GM23248 (cell line): ENCODE measurements around the gene PTPRA. TPM values are rescaled to one million over a fixed set of nuclear protein-coding genes. Genes with fewer than 3 reads are reported as not detected.

Source experiments
- DNase-seq: peaks from one replicate; pipeline ENCODE4 v3.0.0-alpha.2; 2015
- H2AFZ ChIP-seq: fragments of 200-600 bp; sonication (generic); 2 replicates; pipeline ENCODE4 v1.6.1; 2016; ENCODE audit warnings: antibody characterized with exemption
- H3F3A ChIP-seq: fragments of 200-600 bp; sonication (generic); 2 replicates; pipeline ENCODE4 v1.6.1; 2016; ENCODE audit warnings: mild to moderate bottlenecking, antibody characterized with exemption, mixed run types; ENCODE audit not compliant: insufficient read depth
- H3K27ac ChIP-seq: fragments of 200-600 bp; sonication (generic); 2 replicates; pipeline ENCODE4 v1.5.1; 2016; ENCODE audit warnings: mild to moderate bottlenecking
- H3K27me3 ChIP-seq: fragments of 200-600 bp; sonication (generic); replicated peaks from 2 replicates; pipeline ENCODE4 v1.6.1; 2016; ENCODE audit warnings: mild to moderate bottlenecking; ENCODE audit not compliant: insufficient read depth
- H3K36me3 ChIP-seq: fragments of 200-600 bp; sonication (generic); 2 replicates; pipeline ENCODE4 v1.6.1; 2016; ENCODE audit warnings: low read depth, mild to moderate bottlenecking
- H3K4me1 ChIP-seq: fragments of 200-600 bp; sonication (generic); 2 replicates; pipeline ENCODE4 v1.6.1; 2016; ENCODE audit warnings: mild to moderate bottlenecking; ENCODE audit not compliant: insufficient read depth
- H3K4me2 ChIP-seq: fragments of 200-600 bp; sonication (generic); one replicate; pipeline ENCODE4 v1.6.1; 2016; ENCODE audit warnings: mild to moderate bottlenecking; ENCODE audit not compliant: unreplicated experiment
- H3K4me3 ChIP-seq: fragments of 200-600 bp; sonication (generic); 2 replicates; pipeline ENCODE4 v1.5.1; 2016; ENCODE audit warnings: mild to moderate bottlenecking
- H3K79me2 ChIP-seq: fragments of 200-600 bp; sonication (generic); 2 replicates; pipeline ENCODE4 v1.6.1; 2016; ENCODE audit warnings: mild to moderate bottlenecking; ENCODE audit not compliant: insufficient read depth
- H3K9ac ChIP-seq: fragments of 200-600 bp; sonication (generic); 2 replicates; pipeline ENCODE4 v1.6.1; 2016; ENCODE audit warnings: mild to moderate bottlenecking
- H3K9me2 ChIP-seq: fragments of 200-600 bp; sonication (generic); 2 replicates; pipeline ENCODE4 v1.6.1; 2016; ENCODE audit warnings: mixed run types, mild to moderate bottlenecking, moderate library complexity; ENCODE audit not compliant: insufficient read depth
- H3K9me3 ChIP-seq: fragments of 200-600 bp; sonication (generic); one replicate; pipeline ENCODE4 v1.6.1; 2017; ENCODE audit warnings: low read depth
- H4K20me1 ChIP-seq: fragments of 200-600 bp; sonication (generic); 2 replicates; pipeline ENCODE4 v1.6.0; 2016; ENCODE audit not compliant: insufficient read depth
- EZH2 ChIP-seq: fragments of 200-600 bp; sonication (generic); IDR thresholded peaks from 2 replicates; pipeline ENCODE4 v1.6.1; 2018; ENCODE audit warnings: antibody characterized with exemption, mild to moderate bottlenecking; ENCODE audit not compliant: insufficient read depth, poor library complexity, severe bottlenecking
- EZH2phosphoT487 ChIP-seq: fragments of 200-600 bp; sonication (generic); IDR thresholded peaks from 2 replicates; pipeline ENCODE4 v1.6.1; 2018; ENCODE audit warnings: antibody characterized with exemption, moderate library complexity, mild to moderate bottlenecking, low read depth; ENCODE audit not compliant: insufficient read depth
- whole genome bisulfite sequencing, 2 experiments: methylation state at CpG; one replicate each; pipeline ENCODE4 v1.1.6; 2015 to 2017; ENCODE audit warnings: low lambda C conversion rate in 2 of 2, low coverage in 1 of 2; ENCODE audit errors: missing lambda C conversion rate in 2 of 2; 5-methylcytosine and 5-hydroxymethylcytosine counted together
- in situ Hi-C: fragments of 300-500 bp; cut with MboI; formaldehyde crosslinking; loops from 2 replicates; pipeline ENCODE4 v1.15.0; 2020
- polyA plus RNA-seq: library from polyadenylated mRNA; unstranded; fragments of >200 nt; fragmentation: Nextera tagmentation; extraction: Ambion mirVana; gene quantifications from 2 replicates; pipeline ENCODE4 v1.2.1, GENCODE V29; 2016
- total RNA-seq: library from RNA; depleted of rRNA; stranded (reverse); fragments of >200 nt; shearing (Covaris generic); gene quantifications from 2 replicates; pipeline ENCODE4 v1.2.3, GENCODE V29; 2014

PTPRA gene
- total and polyA plus RNA-seq, 2 experiments from 2014 or later: 37.4 to 50.8 TPM

DNA sequence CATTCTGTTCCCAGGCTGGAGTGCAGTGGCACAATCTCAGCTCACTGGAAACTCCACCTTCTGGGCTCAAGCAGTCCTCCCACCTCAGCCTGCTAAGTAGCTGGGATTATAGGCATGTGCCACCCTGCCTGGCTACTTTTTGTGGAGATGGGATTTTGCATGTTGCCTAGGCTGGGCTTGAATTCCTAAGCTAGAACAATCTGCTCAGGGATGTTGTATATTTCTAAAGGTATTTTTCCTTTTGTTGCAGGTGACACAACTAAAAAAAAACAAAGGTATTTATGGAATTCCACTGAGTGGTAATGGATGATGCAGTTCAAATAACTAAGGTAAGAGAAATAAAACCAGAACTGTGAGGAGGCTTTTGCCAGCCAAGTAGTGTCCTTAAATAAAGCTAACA lies 49.7 kb downstream of the PTPRA start:
- no peaks in the 10 kb centered on the region for H3K27me3 ChIP-seq
- peaks cover 36% of the 10 kb centered on the region for H3K79me2 ChIP-seq
- H3K4me1 ChIP-seq: peaks cover 11% of the 10 kb centered on the region
- peaks cover 9% of the 10 kb centered on the region; the same call in 1 of the 2 replicates for H3K36me3 ChIP-seq
- TF ChIP-seq EZH2phosphoT487 (no peak), EZH2 (no peak)
- no peak overlapping the region for H3K27ac ChIP-seq
- no peaks in the 10 kb centered on the region for H3K9me3 ChIP-seq
- in situ Hi-C loops: no loop called here
- no peaks in the 10 kb centered on the region for H3K9me2 ChIP-seq
- H3K9ac ChIP-seq: no peak overlapping the region
- DNase-seq: no peak
- 0 out of 2 replicates have a peak, but pooled peaks cover 6% of the 10 kb centered on the region for H4K20me1 ChIP-seq
- H3K4me3 ChIP-seq: no peak overlapping the region
- H3F3A ChIP-seq: 0 out of 2 replicates have a peak, but pooled peaks cover 4% of the 10 kb centered on the region
- H2AFZ ChIP-seq: no peak overlapping the region
- H3K4me2 ChIP-seq: no peak overlapping the region

GRCh38 chr20:2930538-2930937 lies 57.3 kb downstream of the PTPRA start:
- peaks cover 7% of the 10 kb centered on the region; the same call in 1 of the 2 replicates for H3K9me2 ChIP-seq
- H3K4me1 ChIP-seq: no peaks in the 10 kb centered on the region
- H2AFZ ChIP-seq: no peak overlapping the region
- no peaks in the 10 kb centered on the region for H3K27me3 ChIP-seq
- no peak overlapping the region for H3K27ac ChIP-seq
- no peak for DNase-seq
- H3K4me2 ChIP-seq: no peak overlapping the region
- 0 out of 2 replicates have a peak, but pooled peaks cover under 1% of the 10 kb centered on the region for H3K36me3 ChIP-seq
- peaks cover 16% of the 10 kb centered on the region; the same call in 1 of the 2 replicates for H3K79me2 ChIP-seq
- no peaks in the 10 kb centered on the region for H3F3A ChIP-seq
- in situ Hi-C loops: no loop called here
- no peak overlapping the region for H3K9ac ChIP-seq
- H3K4me3 ChIP-seq: no peak overlapping the region
- no peaks in the 10 kb centered on the region for H4K20me1 ChIP-seq
- TF ChIP-seq EZH2 (no peak), EZH2phosphoT487 (no peak)
- WGBS, 2 experiments: 44 to 74% methylated on average over 1 of the region's 1 CpG
- no peaks in the 10 kb centered on the region for H3K9me3 ChIP-seq

GRCh38 chr20:2932498-2932897 lies 59.2 kb downstream of the PTPRA start:
- peaks cover 7% of the 10 kb centered on the region; the same call in 1 of the 2 replicates for H3K9me2 ChIP-seq
- TF ChIP-seq EZH2 (no peak), EZH2phosphoT487 (no peak)
- in situ Hi-C loops: no loop called here
- H3K9me3 ChIP-seq: no peaks in the 10 kb centered on the region
- peaks cover 16% of the 10 kb centered on the region; the same call in 1 of the 2 replicates for H3K79me2 ChIP-seq
- H3K4me3 ChIP-seq: no peak overlapping the region
- H3K4me1 ChIP-seq: no peaks in the 10 kb centered on the region
- no peak overlapping the region for H3K27ac ChIP-seq
- H3K36me3 ChIP-seq: no peaks in the 10 kb centered on the region
- DNase-seq: no peak
- H3K27me3 ChIP-seq: no peaks in the 10 kb centered on the region
- no peaks in the 10 kb centered on the region for H4K20me1 ChIP-seq
- H3K4me2 ChIP-seq: no peak overlapping the region
- H3K9ac ChIP-seq: no peak overlapping the region
- H3F3A ChIP-seq: no peaks in the 10 kb centered on the region
- H2AFZ ChIP-seq: no peak overlapping the region

DNA sequence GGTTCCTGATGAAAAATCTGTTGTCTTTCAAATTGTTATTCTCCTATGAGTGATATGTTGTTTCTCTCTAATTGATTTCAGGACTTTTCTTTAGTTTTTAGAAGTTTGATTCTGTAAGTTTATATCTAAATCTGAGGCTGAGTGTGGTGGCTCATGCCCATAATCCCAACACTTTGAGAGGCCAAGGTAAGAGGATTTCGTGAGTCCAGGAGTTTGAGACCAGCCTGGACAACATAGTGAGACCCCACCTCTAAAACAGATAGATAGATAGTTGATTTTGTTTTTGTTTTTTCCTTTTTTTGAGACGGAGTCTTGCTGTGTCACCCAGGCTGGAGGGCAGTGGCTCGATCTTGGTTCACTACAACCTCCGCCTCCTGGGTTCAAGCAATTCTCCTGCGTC lies 64.6 kb downstream of the PTPRA start:
- Histone ChIP-seq H2AFZ (no peak overlapping the region), H3K4me1 (no peaks in the 10 kb centered on the region), H3K79me2 (peaks cover 21% of the 10 kb centered on the region; the same call in 1 of the 2 replicates), H4K20me1 (no peaks in the 10 kb centered on the region), H3K4me2 (no peak overlapping the region), H3K9me2 (no peaks in the 10 kb centered on the region), H3K36me3 (no peaks in the 10 kb centered on the region), H3K27me3 (no peaks in the 10 kb centered on the region), H3K9me3 (no peaks in the 10 kb centered on the region), H3K9ac (no peak overlapping the region), H3K4me3 (no peak overlapping the region), H3F3A (no peaks in the 10 kb centered on the region), H3K27ac (no peak overlapping the region)
- no peak for DNase-seq
- TF ChIP-seq EZH2 (no peak), EZH2phosphoT487 (no peak)
- WGBS, 2 experiments: 98 to 100% methylated on average over 5 of the region's 5 CpGs
- in situ Hi-C loops: no loop called here

DNA sequence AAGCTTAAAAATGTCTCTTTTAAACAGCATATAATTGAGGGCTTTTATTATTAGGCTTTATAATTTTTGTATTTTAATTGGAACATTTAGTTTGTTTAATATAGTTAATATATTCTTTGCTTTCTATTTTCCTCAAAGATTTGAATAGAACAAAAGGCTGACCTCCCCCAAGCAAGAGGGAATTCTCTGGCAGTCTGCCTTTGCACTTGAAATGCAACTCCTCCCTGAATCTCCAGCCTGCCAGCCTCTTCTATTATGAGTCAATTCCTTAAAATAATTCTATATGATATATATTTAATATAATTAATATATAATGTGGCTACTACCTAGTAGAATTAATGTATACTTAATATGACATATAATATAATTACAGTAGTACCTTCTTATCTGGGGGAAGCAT lies 69.2 kb downstream of the PTPRA start:
- H3K4me1 ChIP-seq: no peaks in the 10 kb centered on the region
- H4K20me1 ChIP-seq: no peaks in the 10 kb centered on the region
- no peak overlapping the region for H3K4me2 ChIP-seq
- no peak overlapping the region for H3K9ac ChIP-seq
- TF ChIP-seq EZH2phosphoT487: no peak
- TF ChIP-seq EZH2: no peak
- peaks cover 36% of the 10 kb centered on the region for H3K79me2 ChIP-seq
- DNase-seq: peak; percentile 47
- H3K9me3 ChIP-seq: no peaks in the 10 kb centered on the region
- H3K27ac ChIP-seq: no peak overlapping the region
- no peak overlapping the region for H3K4me3 ChIP-seq
- H2AFZ ChIP-seq: no peak overlapping the region
- no peaks in the 10 kb centered on the region for H3F3A ChIP-seq
- H3K36me3 ChIP-seq: no peaks in the 10 kb centered on the region
- H3K27me3 ChIP-seq: no peaks in the 10 kb centered on the region
- no peaks in the 10 kb centered on the region for H3K9me2 ChIP-seq
- in situ Hi-C loops: no loop called here
